ENCODE measurements around the gene RUBCNL.

Gene RUBCNL

DNA sequence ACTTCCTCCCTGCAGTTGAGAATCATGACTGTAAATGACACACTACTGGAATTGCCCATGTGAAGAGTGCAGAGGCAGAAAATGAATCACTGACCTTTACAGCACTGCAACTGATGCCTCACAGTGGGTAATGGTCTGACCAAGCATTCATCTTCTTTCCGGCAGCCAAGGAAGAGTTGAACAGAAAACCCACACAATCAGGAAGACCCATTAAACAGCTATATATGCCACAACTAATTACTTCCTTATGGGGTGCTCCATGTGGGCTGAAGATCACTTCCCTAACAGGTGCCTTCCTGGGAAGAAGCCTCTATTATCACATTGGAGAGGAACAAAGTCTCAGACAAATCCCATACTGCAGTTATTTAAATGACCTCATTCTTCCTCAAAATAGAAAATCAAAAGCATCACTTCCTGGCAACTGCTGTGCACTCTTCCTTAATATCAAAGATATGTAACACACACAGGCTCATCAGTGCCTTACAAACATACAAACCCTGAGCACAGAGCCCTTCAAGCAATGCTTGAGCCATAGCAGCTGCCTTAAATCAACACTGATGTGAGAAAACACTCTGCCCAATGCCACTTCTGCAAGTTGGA lies 45.8 kb downstream of the RUBCNL start:
- peak; percentile 19 for DNase-seq (ENCODE audit: low read depth, low spot score)

DNA sequence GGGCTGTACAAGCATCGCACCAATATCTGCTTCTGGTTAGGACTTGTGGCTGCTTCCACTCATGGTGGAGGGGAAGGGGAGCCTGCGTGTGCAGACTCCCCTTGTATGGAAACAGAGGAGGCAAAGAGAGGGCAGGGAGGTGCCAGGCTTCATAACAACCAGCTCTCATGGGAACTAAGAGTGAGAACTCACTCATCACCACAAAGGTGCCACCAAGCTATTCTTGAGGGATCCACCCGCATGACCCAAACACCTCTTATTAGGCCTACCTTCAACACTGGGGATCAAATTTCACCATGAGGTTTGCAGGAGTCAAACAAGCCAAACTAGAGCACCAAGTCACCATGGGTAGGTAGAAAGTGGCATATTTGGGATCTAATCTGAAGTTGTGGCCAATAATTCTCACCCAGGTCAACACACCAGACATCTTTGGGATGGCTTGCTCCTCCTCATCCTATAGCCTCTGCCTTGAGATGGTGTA lies 46.4 kb downstream of the RUBCNL start:
- DNase-seq (ENCODE audit: low read depth, low spot score): no peak

GRCh38 chr13:46340011-46340410 lies 47.0 kb downstream of the RUBCNL start:
- DNase-seq (ENCODE audit: low read depth, low spot score): no peak

DNA sequence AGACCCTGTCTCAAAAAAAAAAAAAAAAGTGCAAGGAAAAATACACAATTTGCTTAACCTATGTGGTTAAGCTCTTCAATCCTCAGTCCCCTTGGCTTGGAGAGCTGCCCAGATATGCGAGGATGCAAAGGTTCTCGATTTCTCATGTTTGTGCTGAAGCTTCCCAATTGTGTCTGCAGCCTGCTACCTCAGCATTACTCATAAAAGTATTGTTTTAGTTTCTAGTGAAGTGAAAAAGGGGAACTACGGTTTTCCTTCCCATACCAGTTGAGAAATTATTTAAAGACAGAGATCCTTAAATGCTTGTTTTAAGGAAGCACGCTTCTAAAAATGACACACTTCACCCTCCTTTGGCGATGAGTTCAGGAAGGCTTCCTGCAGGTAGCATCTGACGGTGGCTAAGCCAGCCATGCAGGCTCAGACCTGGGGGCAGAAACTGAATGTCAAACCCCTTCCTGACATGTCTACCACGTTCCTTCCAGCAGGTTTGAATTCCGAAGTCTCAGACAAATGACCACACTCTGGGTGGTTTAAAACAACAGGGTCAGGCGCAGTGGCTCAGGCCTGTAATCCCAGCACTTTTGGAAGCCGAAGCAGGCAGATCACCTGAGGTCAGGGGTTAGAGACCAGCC lies 47.9 kb downstream of the RUBCNL start:
- DNase-seq (ENCODE audit: low read depth, low spot score): peak; percentile 89

DNA sequence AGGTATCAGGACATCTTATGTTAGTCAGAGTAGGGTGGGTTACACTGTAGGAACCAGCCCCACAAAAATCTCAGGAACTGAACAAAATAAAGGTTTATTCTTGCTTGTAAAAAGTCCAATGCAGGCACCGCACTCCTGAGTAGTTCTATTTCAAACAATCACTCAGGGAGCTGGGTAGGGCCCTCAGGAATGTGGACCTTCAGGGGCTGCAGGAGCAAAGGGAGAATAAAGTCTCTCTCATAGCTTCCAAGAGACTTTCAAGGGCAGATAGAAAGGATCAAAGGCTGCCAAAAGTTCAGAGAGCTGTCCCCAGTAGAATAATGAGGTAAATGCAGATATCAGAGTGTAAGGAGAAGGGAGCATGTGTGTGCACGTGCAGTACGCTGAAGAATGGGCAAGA lies 49.4 kb downstream of the RUBCNL start:
- no peak for DNase-seq (ENCODE audit: low read depth, low spot score)

- DNase-seq (ENCODE audit: low read depth, low spot score): no peak
Measured at GRCh38 chr13:46334035-46334822, 52.8 kb downstream of the RUBCNL start.

- no peak for DNase-seq (ENCODE audit: low read depth, low spot score)
Measured at GRCh38 chr13:46332772-46333171, 54.3 kb downstream of the RUBCNL start.

DNA sequence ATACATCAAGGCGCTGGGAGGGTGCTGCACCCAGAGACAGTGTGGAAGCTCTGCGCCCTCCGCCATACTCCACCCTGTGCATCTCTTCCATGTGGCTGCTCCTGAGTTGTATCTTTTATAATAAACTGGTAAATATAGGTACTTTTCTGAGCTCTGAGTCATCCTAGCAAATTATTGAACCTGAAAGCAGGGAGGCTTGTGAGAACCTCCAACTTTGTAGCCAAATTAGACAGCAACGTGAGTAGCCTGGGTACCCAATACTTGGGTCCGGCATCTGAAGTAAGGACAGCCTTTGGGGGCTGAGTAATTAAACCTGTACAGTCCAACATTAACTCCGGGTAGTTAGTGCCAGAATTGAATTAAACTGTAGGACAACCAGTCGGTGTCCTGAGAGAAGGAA lies 57.4 kb downstream of the RUBCNL start:
- DNase-seq (ENCODE audit: low read depth, low spot score): no peak

DNA sequence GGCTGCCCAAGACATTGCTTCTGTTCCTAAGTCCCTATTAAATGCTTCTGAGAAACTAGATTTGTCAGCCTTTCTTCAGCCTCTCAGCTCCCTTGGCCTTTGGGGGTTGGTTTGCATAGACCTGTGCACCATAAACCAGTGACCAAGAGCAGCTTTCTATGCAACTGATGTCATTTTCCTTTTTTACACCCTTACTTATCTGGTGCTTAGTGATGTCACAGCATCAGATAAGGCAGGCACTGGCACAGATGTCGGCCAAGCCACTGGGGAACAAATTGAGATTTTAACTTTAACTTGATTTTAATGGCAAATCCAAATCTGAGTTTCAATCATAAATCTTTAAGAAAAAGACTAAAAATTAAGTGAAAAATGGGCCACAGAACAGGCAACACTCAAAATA lies 59.8 kb downstream of the RUBCNL start:
- DNase-seq (ENCODE audit: low read depth, low spot score): no peak

DNA sequence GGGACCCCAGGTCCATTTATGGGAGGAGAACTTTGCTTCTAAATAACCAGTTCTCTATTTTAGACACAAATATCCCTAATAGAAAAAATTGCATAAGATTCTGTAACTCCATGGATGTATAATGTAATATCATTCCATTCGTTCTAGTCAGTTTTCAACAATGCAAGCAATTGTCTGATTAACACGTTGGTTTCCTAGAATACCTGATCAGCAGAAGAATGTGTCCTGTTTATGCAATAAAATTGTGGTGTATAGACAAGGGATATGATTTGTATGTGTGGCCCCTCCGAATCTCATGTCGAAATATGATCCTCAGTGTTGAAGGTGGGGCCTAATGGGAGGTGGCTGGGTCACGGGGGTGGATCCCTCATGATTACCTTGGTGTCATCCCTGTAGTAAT lies 62.1 kb downstream of the RUBCNL start:
- no peak for DNase-seq (ENCODE audit: low read depth, low spot score)

DNA sequence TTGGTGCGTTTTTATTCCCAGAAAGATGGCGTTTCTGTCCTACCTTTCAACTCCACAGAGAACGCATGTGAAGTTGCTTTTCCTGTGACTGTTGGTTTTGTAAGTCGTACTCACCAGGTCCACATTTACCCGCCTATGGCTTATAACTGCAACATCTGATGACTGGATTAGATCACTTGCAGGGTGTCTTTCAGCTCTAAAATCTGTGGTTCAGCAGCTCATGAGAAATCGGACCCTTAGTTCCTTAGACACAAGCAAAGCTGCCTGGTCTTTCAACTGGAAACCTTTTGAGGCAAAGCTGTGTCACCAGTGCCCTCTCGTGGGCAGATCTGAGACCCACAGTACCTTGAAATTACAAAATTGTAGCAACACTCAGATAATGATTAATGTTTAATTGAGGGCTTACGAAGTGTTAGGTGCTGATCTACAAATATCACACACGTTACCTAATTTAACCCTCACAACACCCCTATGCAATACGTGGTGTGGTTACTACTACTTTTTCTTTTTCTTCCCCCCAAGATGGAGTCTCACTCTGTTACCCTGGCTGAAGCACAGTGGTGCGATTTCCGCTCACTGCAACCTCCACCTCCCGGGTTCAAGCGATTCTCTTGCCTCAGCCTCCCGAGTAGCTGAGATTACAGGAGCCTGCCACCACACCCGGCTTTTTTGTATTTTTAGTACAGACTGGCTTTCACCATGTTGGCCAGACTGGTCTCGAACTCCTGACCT lies 65.4 kb downstream of the RUBCNL start:
- peak; percentile 71 for DNase-seq (ENCODE audit: low read depth, low spot score)

DNA sequence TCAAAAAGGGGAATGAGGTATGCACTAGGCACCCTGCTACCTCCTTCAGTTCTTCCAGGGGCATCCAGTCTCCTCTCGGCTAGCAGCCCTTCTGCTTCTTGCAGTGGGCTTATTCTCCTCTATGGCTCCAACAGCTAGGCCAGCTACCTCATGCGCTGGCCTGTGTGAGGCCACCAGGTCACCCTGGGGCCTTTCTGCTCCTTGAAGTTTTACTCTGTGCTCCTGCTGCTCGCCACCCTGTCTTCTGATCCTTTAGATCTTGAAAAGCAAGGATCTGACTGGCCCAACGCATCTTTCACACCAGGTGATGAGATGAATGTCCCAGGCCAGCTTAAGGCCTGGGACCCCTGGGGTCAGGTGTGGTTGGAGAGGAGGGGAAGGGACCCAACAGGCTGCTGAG lies 66.2 kb downstream of the RUBCNL start:
- no peak for DNase-seq (ENCODE audit: low read depth, low spot score)

DNA sequence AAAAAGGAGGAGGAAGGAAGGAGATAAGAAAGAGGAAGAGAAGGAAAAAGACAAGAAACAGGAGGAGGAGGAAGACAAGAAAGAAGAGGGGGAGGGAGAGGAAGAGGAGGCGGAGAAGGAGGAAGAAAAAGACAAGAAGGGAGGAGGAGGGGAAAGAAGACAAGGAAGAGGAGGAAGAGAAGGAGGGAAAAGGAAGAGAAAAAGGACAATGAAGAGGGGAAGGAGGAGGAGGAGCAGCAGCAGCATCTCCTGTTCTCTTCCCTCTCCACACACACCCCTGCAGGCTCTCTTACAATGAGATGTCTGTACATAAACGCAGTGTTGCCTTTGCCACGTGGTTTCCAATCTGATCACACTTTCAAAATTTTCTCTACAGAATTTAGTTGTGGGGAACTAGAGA lies 66.6 kb downstream of the RUBCNL start:
- no peak for DNase-seq (ENCODE audit: low read depth, low spot score)

- no peak for DNase-seq (ENCODE audit: low read depth, low spot score)
Measured at GRCh38 chr13:46318986-46319385, 68.1 kb downstream of the RUBCNL start.

- DNase-seq (ENCODE audit: low read depth, low spot score): no peak
Measured at GRCh38 chr13:46317120-46317519, 69.9 kb downstream of the RUBCNL start.

GRCh38 chr13:46315491-46316075 lies 71.5 kb downstream of the RUBCNL start:
- DNase-seq (ENCODE audit: low read depth, low spot score): no peak

GRCh38 chr13:46315036-46315435 lies 72.0 kb downstream of the RUBCNL start:
- no peak for DNase-seq (ENCODE audit: low read depth, low spot score)

GRCh38 chr13:46314587-46314986 lies 72.5 kb downstream of the RUBCNL start:
- no peak for DNase-seq (ENCODE audit: low read depth, low spot score)

DNA sequence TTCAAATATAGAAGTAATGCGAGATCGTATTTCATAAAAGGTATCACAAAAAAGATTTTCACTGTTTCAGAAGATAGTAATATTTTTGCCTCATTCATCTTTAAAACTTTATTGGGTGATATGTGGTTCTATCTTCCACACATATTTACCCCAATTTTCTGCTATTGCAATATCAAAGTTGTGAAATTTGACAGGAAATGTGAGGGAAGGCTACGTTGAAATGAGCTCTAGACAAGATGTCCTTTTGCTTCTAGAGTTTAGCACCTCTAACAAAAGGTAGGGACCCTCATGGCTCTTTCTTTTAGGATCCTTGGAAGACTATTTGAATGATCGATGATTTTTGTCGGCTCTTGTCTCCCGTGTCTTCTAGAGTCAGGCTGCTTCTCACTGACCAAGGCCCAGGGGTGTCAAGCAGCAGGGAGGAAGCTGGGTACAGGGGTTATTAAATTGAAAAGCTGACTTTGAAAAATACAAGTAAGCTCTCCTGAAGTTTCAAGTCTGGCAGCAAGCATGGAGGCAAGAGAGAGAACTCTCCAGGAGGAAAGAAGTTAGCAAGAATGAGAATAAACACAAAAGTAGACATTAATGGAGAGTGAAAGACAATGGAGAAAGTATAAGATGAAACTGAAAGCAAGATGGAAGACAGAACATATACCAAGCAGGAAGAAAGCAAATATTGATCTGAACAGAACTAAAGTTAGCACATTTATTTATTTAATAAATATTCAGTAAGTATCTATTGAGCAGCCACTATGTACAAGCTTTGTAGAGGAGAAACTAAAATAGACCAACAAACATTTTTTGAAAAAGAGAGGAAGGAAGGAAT lies 73.4 kb downstream of the RUBCNL start:
- no peak for DNase-seq (ENCODE audit: low read depth, low spot score)

DNA sequence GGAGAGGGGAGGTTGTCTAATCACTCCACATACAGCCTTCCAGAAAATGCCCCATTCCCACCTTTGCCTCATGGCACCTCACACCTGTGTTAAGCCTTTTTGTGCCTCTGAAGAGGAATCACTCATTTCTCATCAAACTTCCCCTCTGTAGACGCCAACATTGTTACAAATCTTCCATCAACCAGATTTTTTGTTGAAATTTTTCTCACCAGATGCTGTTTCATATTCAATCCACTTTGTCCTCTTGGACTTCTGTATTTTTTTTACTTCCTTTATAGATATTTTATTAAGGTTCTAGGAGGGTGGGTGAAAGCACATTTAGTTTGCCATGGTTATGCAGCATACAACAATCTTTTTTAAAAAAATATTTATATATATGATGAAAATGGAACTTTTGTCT lies 74.0 kb downstream of the RUBCNL start:
- DNase-seq (ENCODE audit: low read depth, low spot score): no peak

GRCh38 chr13:46311217-46311616 lies 75.8 kb downstream of the RUBCNL start:
- no peak for DNase-seq (ENCODE audit: low read depth, low spot score)

Measured in astrocyte of the hippocampus (primary cell).